Natural killer cell treated with Interleukin-12 subunit alpha and Interleukin-12 subunit beta and Interleukin-15 and Interleukin-18, amount 100 ng/mL, for 72 hours (primary cell): ENCODE results near the gene SLC38A10. TPM values are rescaled to one million over a fixed set of nuclear protein-coding genes. Genes with fewer than 3 reads are reported as not detected.
A peak's percentile ranks its signal among the peaks of the same experiment; 100 is the strongest.

Source experiments
- ATAC-seq, 2 donors: fragments of 150-1000 bp; cut with Tn5 transposase in 1 of 2; sonication (Bioruptor Pico), chemical (Tn5 transposase) in 1 of 2; 2 replicates each; pipeline ENCODE4 v1.10.0; 2021
- DNase-seq: peaks from one replicate; pipeline ENCODE4 v3.0.0; 2022; ENCODE audit warnings: low spot score
- H3K27ac Mint-ChIP-seq, 2 donors: 1 replicate in 1 of 2; 2 replicates in 1 of 2; pipeline ENCODE4 v1.8.0; 2022; ENCODE audit warnings: mixed read lengths in 2 of 2, mild to moderate bottlenecking in 1 of 2, moderate library complexity in 1 of 2
- H3K27me3 Mint-ChIP-seq, 2 donors: 1 replicate in 1 of 2; 2 replicates in 1 of 2; pipeline ENCODE4 v1.8.0; 2022; ENCODE audit warnings: mixed read lengths in 2 of 2
- H3K36me3 Mint-ChIP-seq: one replicate; pipeline ENCODE4 v1.8.0; 2022; ENCODE audit warnings: mixed read lengths
- H3K4me1 Mint-ChIP-seq, 2 donors: 1 replicate in 1 of 2; 2 replicates in 1 of 2; pipeline ENCODE4 v1.8.0; 2022; ENCODE audit warnings: low read depth in 2 of 2, mixed read lengths in 2 of 2, mild to moderate bottlenecking in 1 of 2
- H3K4me3 Mint-ChIP-seq: one replicate; pipeline ENCODE4 v1.8.0; 2022; ENCODE audit warnings: mixed read lengths
- H3K9me3 Mint-ChIP-seq: 2 replicates; pipeline ENCODE4 v1.8.0; 2022; ENCODE audit warnings: mixed read lengths
- total RNA-seq, 2 donors: library from RNA; stranded (reverse); gene quantifications; one replicate each; pipeline ENCODE4 v1.2.3, GENCODE V29; 2022

The SLC38A10 gene
- total RNA-seq, 2 donors from 2014 or later, result 92.4 to 136 TPM

GRCh38 chr17:81222620-81222905 is 72.5 kb downstream of the SLC38A10 start:
- no peak for ATAC-seq
- H3K9me3 Mint-ChIP-seq, result no peaks in the 10 kb centered on the region
- peaks cover 10 to 13% of the 10 kb centered on the region in 2 donors for H3K4me1 Mint-ChIP-seq
- no peaks in the 10 kb centered on the region for H3K27me3 Mint-ChIP-seq
- H3K4me3 Mint-ChIP-seq, result peak overlapping the region; percentile 89
- no peak overlapping the region for H3K27ac Mint-ChIP-seq
- no peaks in the 10 kb centered on the region for H3K36me3 Mint-ChIP-seq
- DNase-seq, result no peak

GRCh38 chr17:81221842-81222619 is 73.1 kb downstream of the SLC38A10 start:
- no peak overlapping the region for H3K27ac Mint-ChIP-seq

GRCh38 chr17:81221371-81221841 is 73.7 kb downstream of the SLC38A10 start:
- peak overlapping the region; percentile 30 for H3K4me3 Mint-ChIP-seq
- no peaks in the 10 kb centered on the region for H3K9me3 Mint-ChIP-seq
- DNase-seq (no peak), ATAC-seq (no peak)
- peaks cover 7 to 12% of the 10 kb centered on the region in 2 donors for H3K4me1 Mint-ChIP-seq
- H3K27ac Mint-ChIP-seq, result no peak overlapping the region
- no peaks in the 10 kb centered on the region for H3K27me3 Mint-ChIP-seq
- H3K36me3 Mint-ChIP-seq, result no peaks in the 10 kb centered on the region

More at GRCh38 chr17:81221842-81222619, 73.1 kb downstream of the SLC38A10 start:
- H3K27me3 Mint-ChIP-seq, result no peaks in the 10 kb centered on the region
- peaks cover 7 to 12% of the 10 kb centered on the region in 2 donors for H3K4me1 Mint-ChIP-seq
- ATAC-seq (no peak), DNase-seq (no peak)
- H3K36me3 Mint-ChIP-seq, result no peaks in the 10 kb centered on the region
- H3K9me3 Mint-ChIP-seq, result no peaks in the 10 kb centered on the region
- peak overlapping the region; percentile 89 for H3K4me3 Mint-ChIP-seq

GRCh38 chr17:81219476-81220180 is 75.5 kb downstream of the SLC38A10 start:
- Mint-ChIP-seq H3K27ac (no peak overlapping the region), H3K9me3 (no peaks in the 10 kb centered on the region), H3K36me3 (no peaks in the 10 kb centered on the region), H3K27me3 (no peaks in the 10 kb centered on the region), H3K4me3 (no peak overlapping the region), H3K4me1 (peaks cover 7 to 12% of the 10 kb centered on the region in 2 donors)
- DNase-seq, result no peak
- ATAC-seq, result no peak

GRCh38 chr17:81218991-81219390 is 76.1 kb downstream of the SLC38A10 start:
- no peak for ATAC-seq
- no peak overlapping the region for H3K4me3 Mint-ChIP-seq
- H3K4me1 Mint-ChIP-seq, result peaks cover 6 to 12% of the 10 kb centered on the region in 2 donors
- H3K27ac Mint-ChIP-seq, result no peak overlapping the region
- no peaks in the 10 kb centered on the region for H3K36me3 Mint-ChIP-seq
- no peaks in the 10 kb centered on the region for H3K27me3 Mint-ChIP-seq
- H3K9me3 Mint-ChIP-seq, result no peaks in the 10 kb centered on the region
- no peak for DNase-seq

GRCh38 chr17:81218459-81218858 is 76.6 kb downstream of the SLC38A10 start:
- Mint-ChIP-seq H3K27ac (no peak overlapping the region), H3K9me3 (no peaks in the 10 kb centered on the region), H3K4me1 (peaks cover 1 to 6% of the 10 kb centered on the region in 2 donors), H3K27me3 (no peaks in the 10 kb centered on the region), H3K4me3 (no peak overlapping the region), H3K36me3 (no peaks in the 10 kb centered on the region)
- no peak for ATAC-seq
- no peak for DNase-seq

- H3K9me3 Mint-ChIP-seq, result no peaks in the 10 kb centered on the region
- DNase-seq, result no peak
Measured at GRCh38 chr17:81217491-81217890, 77.6 kb downstream of the SLC38A10 start.

GRCh38 chr17:81213978-81214377 is 81.1 kb downstream of the SLC38A10 start:
- H3K9me3 Mint-ChIP-seq, result no peaks in the 10 kb centered on the region
- no peaks in the 10 kb centered on the region for H3K27me3 Mint-ChIP-seq
- H3K27ac Mint-ChIP-seq, result no peak overlapping the region
- DNase-seq (no peak), ATAC-seq (no peak)
- H3K4me1 Mint-ChIP-seq, result no peaks in the 10 kb centered on the region
- no peak overlapping the region for H3K4me3 Mint-ChIP-seq
- H3K36me3 Mint-ChIP-seq, result no peaks in the 10 kb centered on the region

More at GRCh38 chr17:81217491-81217890, 77.6 kb downstream of the SLC38A10 start:
- Mint-ChIP-seq H3K4me1 (peaks cover 0 to 5% of the 10 kb centered on the region in 2 donors), H3K27me3 (no peaks in the 10 kb centered on the region), H3K4me3 (no peak overlapping the region), H3K36me3 (no peaks in the 10 kb centered on the region), H3K27ac (no peak overlapping the region)
- ATAC-seq, result no peak

- H3K4me3 Mint-ChIP-seq, result no peak overlapping the region
- DNase-seq (no peak), ATAC-seq (peak in 1 of 2 donors; percentile 22)
- H3K27ac Mint-ChIP-seq, result no peak overlapping the region
- H3K9me3 Mint-ChIP-seq, result no peaks in the 10 kb centered on the region
- peaks cover 0 to 5% of the 10 kb centered on the region in 2 donors for H3K4me1 Mint-ChIP-seq
- no peaks in the 10 kb centered on the region for H3K36me3 Mint-ChIP-seq
- no peaks in the 10 kb centered on the region for H3K27me3 Mint-ChIP-seq
Measured at GRCh38 chr17:81212365-81212764, 82.7 kb downstream of the SLC38A10 start.

- Mint-ChIP-seq H3K27me3 (no peaks in the 10 kb centered on the region), H3K27ac (no peak overlapping the region), H3K9me3 (no peaks in the 10 kb centered on the region), H3K4me3 (no peak overlapping the region), H3K36me3 (no peaks in the 10 kb centered on the region), H3K4me1 (peaks cover 0 to 5% of the 10 kb centered on the region in 2 donors)
- DNase-seq, result no peak
- no peak for ATAC-seq
Measured at GRCh38 chr17:81210868-81211267, 84.2 kb downstream of the SLC38A10 start.

- Mint-ChIP-seq H3K36me3 (no peaks in the 10 kb centered on the region), H3K9me3 (no peaks in the 10 kb centered on the region), H3K27me3 (no peaks in the 10 kb centered on the region), H3K27ac (no peak overlapping the region), H3K4me3 (no peak overlapping the region), H3K4me1 (peaks cover 0 to 5% of the 10 kb centered on the region in 2 donors)
- ATAC-seq (no peak), DNase-seq (no peak)
Measured at GRCh38 chr17:81210466-81210865, 84.6 kb downstream of the SLC38A10 start.

GRCh38 chr17:81209141-81209540 is 86.0 kb downstream of the SLC38A10 start:
- no peak overlapping the region for H3K4me3 Mint-ChIP-seq
- no peak overlapping the region for H3K27ac Mint-ChIP-seq
- DNase-seq (no peak), ATAC-seq (no peak)
- H3K4me1 Mint-ChIP-seq, result peaks cover 0 to 5% of the 10 kb centered on the region in 2 donors
- no peaks in the 10 kb centered on the region for H3K36me3 Mint-ChIP-seq
- no peaks in the 10 kb centered on the region for H3K9me3 Mint-ChIP-seq
- H3K27me3 Mint-ChIP-seq, result no peaks in the 10 kb centered on the region

- ATAC-seq (no peak), DNase-seq (no peak)
- Mint-ChIP-seq H3K36me3 (no peaks in the 10 kb centered on the region), H3K4me3 (no peak overlapping the region), H3K27ac (no peak overlapping the region), H3K9me3 (no peaks in the 10 kb centered on the region), H3K4me1 (peaks cover 0 to 5% of the 10 kb centered on the region in 2 donors), H3K27me3 (no peaks in the 10 kb centered on the region)
Measured at GRCh38 chr17:81208651-81209050, 86.5 kb downstream of the SLC38A10 start.
